Measurements from ENCODE around the gene OSGIN1.

Gene OSGIN1

GRCh38 chr16:83981799-83982198 lies 28.8 kb downstream of the OSGIN1 start:
- Histone ChIP-seq H3K9me3 (ENCODE audit: control insufficient read depth, insufficient read depth, low read depth, low read length) (no peaks in the 10 kb centered on the region), H3K4me1 (ENCODE audit: control insufficient read depth, insufficient read depth, low read length) (no peaks in the 10 kb centered on the region; the same call in 1 of the 2 replicates), H3K4me3 (ENCODE audit: low read depth, low read length) (no peak overlapping the region), H3K36me3 (ENCODE audit: control insufficient read depth in 2 of 2, insufficient read depth in 1 of 2, low read length in 2 of 2) (no peaks in the 10 kb centered on the region), H3K27ac (ENCODE audit: extremely low read depth, low read depth, low read length) (no peak overlapping the region)
- TF ChIP-seq ZNF513 (tag by site-specific recombination; IDR thresholded peaks at IDR 0.05) = no peak
- TF ChIP-seq PRDM1 (tag by site-specific recombination; IDR thresholded peaks at IDR 0.05) = no peak
- TF ChIP-seq ZNF792 (tag by site-specific recombination; IDR thresholded peaks at IDR 0.05) = no peak
- no peak for TF ChIP-seq SALL2 (tag by site-specific recombination; IDR thresholded peaks at IDR 0.05; ENCODE audit: borderline replicate concordance)
- TF ChIP-seq ZNF610 (tag by site-specific recombination; IDR thresholded peaks at IDR 0.05; ENCODE audit: borderline replicate concordance) = no peak
- no peak for TF ChIP-seq ZNF529 (tag by site-specific recombination; IDR thresholded peaks at IDR 0.05; ENCODE audit: insufficient replicate concordance)
- no peak for TF ChIP-seq REPIN1 (tag by site-specific recombination; IDR thresholded peaks at IDR 0.05; ENCODE audit: low read depth)
- CTCF ChIA-PET = no interaction called here
- POLR2A ChIA-PET = no interaction called here

GRCh38 chr16:83983491-83983890 lies 30.5 kb downstream of the OSGIN1 start:
- Histone ChIP-seq H3K36me3 (ENCODE audit: control insufficient read depth in 2 of 2, insufficient read depth in 1 of 2, low read length in 2 of 2) (no peaks in the 10 kb centered on the region), H3K4me3 (ENCODE audit: low read depth, low read length) (no peak overlapping the region), H3K27ac (ENCODE audit: extremely low read depth, low read depth, low read length) (no peak overlapping the region), H3K9me3 (ENCODE audit: control insufficient read depth, insufficient read depth, low read depth, low read length) (no peaks in the 10 kb centered on the region), H3K4me1 (ENCODE audit: control insufficient read depth, insufficient read depth, low read length) (no peaks in the 10 kb centered on the region; the same call in 1 of the 2 replicates)
- CTCF ChIA-PET = interaction anchor here (0.7 to 1.4 kb wide), 4 partner anchors 60 to 1279 kb away, joined by 3 to 7 read pairs (median 3); no protein-coding TSS in a partner anchor
- POLR2A ChIA-PET = interaction anchor here (0.6 kb wide), 1 partner anchor 320 kb away, joined by 3 read pairs; no protein-coding TSS in a partner anchor
- TF ChIP-seq ZNF621 (tag by site-specific recombination; IDR thresholded peaks at IDR 0.05) (no peak), ZNF433 (tag by site-specific recombination; IDR thresholded peaks at IDR 0.05; ENCODE audit: low read depth) (no peak), SP3 (tag by site-specific recombination; IDR thresholded peaks at IDR 0.05) (no peak), ZNF211 (tag by site-specific recombination; IDR thresholded peaks at IDR 0.05; ENCODE audit: low read depth) (no peak), ZNF76 (tag by site-specific recombination; IDR thresholded peaks at IDR 0.05; ENCODE audit: borderline replicate concordance, low read depth) (no peak), ZNF302 (tag by site-specific recombination; IDR thresholded peaks at IDR 0.05; ENCODE audit: low read depth) (no peak), ZSCAN23 (tag by site-specific recombination; IDR thresholded peaks at IDR 0.05) (no peak), ZNF664 (tag by site-specific recombination; IDR thresholded peaks at IDR 0.05) (no peak), PRDM10 (tag by site-specific recombination; IDR thresholded peaks at IDR 0.05) (no peak), ZNF174 (tag by site-specific recombination; IDR thresholded peaks at IDR 0.05) (no peak), FEZF1 (tag by site-specific recombination; IDR thresholded peaks at IDR 0.05) (no peak)

- POLR2A ChIA-PET = no interaction called here
- Histone ChIP-seq H3K27ac (ENCODE audit: extremely low read depth, low read depth, low read length) (no peak overlapping the region), H3K9me3 (ENCODE audit: control insufficient read depth, insufficient read depth, low read depth, low read length) (no peaks in the 10 kb centered on the region), H3K4me1 (ENCODE audit: control insufficient read depth, insufficient read depth, low read length) (peaks cover 4% of the 10 kb centered on the region), H3K36me3 (ENCODE audit: control insufficient read depth in 2 of 2, insufficient read depth in 1 of 2, low read length in 2 of 2) (no peaks in the 10 kb centered on the region), H3K4me3 (ENCODE audit: low read depth, low read length) (no peak overlapping the region)
- CTCF ChIA-PET = interaction anchor here (0.5 to 1.5 kb wide), 6 partner anchors 12 to 97 kb away, joined by 3 to 5 read pairs (median 4); no protein-coding TSS in a partner anchor
- TF ChIP-seq PRDM6 (tag by site-specific recombination; IDR thresholded peaks at IDR 0.05) (0 out of 2 replicates have a peak, but pooled peaks have one; percentile 22), ZNF521 (tag by site-specific recombination; IDR thresholded peaks at IDR 0.05) (no peak), BCL6B (tag by site-specific recombination; IDR thresholded peaks at IDR 0.05) (0 out of 2 replicates have a peak, but pooled peaks have one; percentile 22)
Observed at GRCh38 chr16:83989300-83989699, 36.3 kb downstream of the OSGIN1 start.
